Measurements from ENCODE around the gene SLC1A7.

SLC1A7 gene

GRCh38 chr1:53049574-53049967 is 92.9 kb downstream of the SLC1A7 start:
- no peak overlapping the region for H3K9ac ChIP-seq (ENCODE audit: low read depth, low read length, poor library complexity, severe bottlenecking)
- no peaks in the 10 kb centered on the region for H3K9me2 ChIP-seq (replicated peaks; ENCODE audit: low read depth, low read length)
- TF ChIP-seq EZH2phosphoT487 (IDR thresholded peaks at IDR 0.05; ENCODE audit: borderline replicate concordance), result no peak
- TF ChIP-seq CTCF (conservative IDR thresholded peaks at IDR 0.05; ENCODE audit: low read length), result no peak
- H3K4me3 ChIP-seq (ENCODE audit: low read length, poor library complexity, severe bottlenecking), result no peak overlapping the region
- no peaks in the 10 kb centered on the region for H4K20me1 ChIP-seq (ENCODE audit: insufficient read depth, low read length, poor library complexity, severe bottlenecking)
- H3K4me2 ChIP-seq (ENCODE audit: low read depth, low read length, poor library complexity, severe bottlenecking), result no peak overlapping the region
- no peak overlapping the region for H2AFZ ChIP-seq (ENCODE audit: low read length)
- H3K27me3 ChIP-seq (ENCODE audit: insufficient read depth, low read length, poor library complexity, severe bottlenecking), result no peaks in the 10 kb centered on the region
- no peaks in the 10 kb centered on the region for H3K9me3 ChIP-seq (ENCODE audit: insufficient read depth, low read depth, low read length)
- H3F3A ChIP-seq (ENCODE audit: low read depth), result no peaks in the 10 kb centered on the region
- no peaks in the 10 kb centered on the region for H3K79me2 ChIP-seq (ENCODE audit: insufficient read depth, low read length)
- H3K36me3 ChIP-seq (ENCODE audit: insufficient read depth, low read length), result peaks cover 48% of the 10 kb centered on the region; the same call in 1 of the 2 replicates
- peaks cover 11% of the 10 kb centered on the region for H3K4me1 ChIP-seq (ENCODE audit: insufficient read depth, low read length, poor library complexity, severe bottlenecking)

DNA sequence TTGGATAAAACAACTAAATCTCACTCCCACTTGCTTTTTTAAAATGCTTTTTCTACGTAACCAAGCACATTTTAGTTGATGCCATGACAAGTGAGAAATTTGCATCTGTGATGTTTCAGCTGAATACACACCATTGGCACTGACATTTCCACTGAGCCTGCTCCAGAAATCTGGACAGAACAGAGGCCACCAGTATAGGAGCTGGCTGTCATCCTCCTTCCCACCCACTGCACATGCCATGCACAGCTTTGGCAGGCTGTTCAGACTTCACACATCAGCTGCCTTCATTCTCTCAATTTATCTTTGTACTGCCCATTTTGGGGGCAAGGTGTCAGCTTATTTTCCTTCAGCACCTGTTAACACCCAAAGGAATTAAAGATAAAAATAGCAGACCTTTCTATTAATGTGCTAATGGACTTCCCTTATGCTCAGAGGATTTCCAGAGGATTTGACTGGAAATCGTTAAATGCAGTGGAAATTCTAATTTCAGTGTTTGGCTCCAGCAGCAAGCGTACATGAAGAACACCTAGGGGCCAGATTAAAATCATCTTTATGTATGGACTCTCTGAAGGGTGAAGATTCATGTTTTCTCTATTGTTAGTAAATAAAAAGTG is 93.4 kb downstream of the SLC1A7 start:
- H4K20me1 ChIP-seq (ENCODE audit: insufficient read depth, low read length, poor library complexity, severe bottlenecking), result no peaks in the 10 kb centered on the region
- H3K79me2 ChIP-seq (ENCODE audit: insufficient read depth, low read length), result no peaks in the 10 kb centered on the region
- no peak overlapping the region for H2AFZ ChIP-seq (ENCODE audit: low read length)
- no peak for TF ChIP-seq CTCF (conservative IDR thresholded peaks at IDR 0.05; ENCODE audit: low read length)
- no peak for TF ChIP-seq EZH2phosphoT487 (IDR thresholded peaks at IDR 0.05; ENCODE audit: borderline replicate concordance)
- no peaks in the 10 kb centered on the region for H3K27me3 ChIP-seq (ENCODE audit: insufficient read depth, low read length, poor library complexity, severe bottlenecking)
- peaks cover 11% of the 10 kb centered on the region for H3K4me1 ChIP-seq (ENCODE audit: insufficient read depth, low read length, poor library complexity, severe bottlenecking)
- H3K9ac ChIP-seq (ENCODE audit: low read depth, low read length, poor library complexity, severe bottlenecking), result no peak overlapping the region
- no peaks in the 10 kb centered on the region for H3K9me3 ChIP-seq (ENCODE audit: insufficient read depth, low read depth, low read length)
- no peaks in the 10 kb centered on the region for H3F3A ChIP-seq (ENCODE audit: low read depth)
- H3K36me3 ChIP-seq (ENCODE audit: insufficient read depth, low read length), result peaks cover 48% of the 10 kb centered on the region; the same call in 1 of the 2 replicates
- no peaks in the 10 kb centered on the region for H3K9me2 ChIP-seq (replicated peaks; ENCODE audit: low read depth, low read length)
- H3K4me3 ChIP-seq (ENCODE audit: low read length, poor library complexity, severe bottlenecking), result no peak overlapping the region
- no peak overlapping the region for H3K4me2 ChIP-seq (ENCODE audit: low read depth, low read length, poor library complexity, severe bottlenecking)

DNA sequence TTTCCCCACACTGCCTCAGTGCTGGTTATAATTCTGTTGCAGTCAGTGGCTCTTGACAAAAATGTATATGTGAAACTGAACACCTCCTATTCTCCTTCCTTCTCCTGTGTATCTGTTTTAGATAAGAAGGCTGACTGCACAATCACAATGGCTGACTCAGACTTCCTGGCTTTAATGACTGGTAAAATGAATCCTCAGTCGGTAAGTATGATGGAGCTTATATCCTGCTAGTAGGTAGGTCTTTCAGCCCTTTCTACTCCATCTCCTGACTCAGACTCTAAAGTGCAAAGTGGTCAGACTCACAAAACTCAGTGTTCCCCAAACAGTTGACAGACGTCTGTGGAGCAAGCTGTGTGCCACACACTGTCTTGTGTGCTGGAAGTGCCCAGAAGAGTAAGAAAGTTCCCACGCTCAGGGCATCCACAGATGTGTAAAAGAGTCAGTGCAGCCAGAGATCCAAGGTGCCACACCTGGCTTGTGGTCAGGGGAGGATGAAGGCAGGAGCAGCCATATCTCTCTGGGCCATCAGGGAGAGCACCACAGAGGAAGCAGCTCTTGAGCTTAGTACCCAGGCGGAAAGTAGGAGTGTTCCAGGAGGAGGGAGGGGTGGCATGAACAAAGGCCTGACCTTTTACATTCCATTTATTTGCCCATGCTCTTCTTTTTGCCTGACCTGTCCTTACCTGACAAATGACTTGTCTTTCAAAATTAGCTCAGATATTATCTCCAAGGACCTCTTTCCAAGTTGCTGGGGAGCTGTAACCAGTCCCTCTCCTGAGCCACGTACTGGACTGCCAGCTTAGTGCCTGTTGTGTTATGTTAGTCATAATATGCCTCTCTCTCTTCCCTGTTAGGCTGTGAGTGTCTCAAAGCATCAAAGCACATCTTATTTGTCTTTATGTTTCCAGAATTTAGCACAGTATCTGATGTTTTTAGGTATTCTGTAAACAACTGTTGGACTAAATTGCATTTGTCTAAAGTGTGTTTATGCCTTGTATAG is 94.4 kb downstream of the SLC1A7 start:
- no peak overlapping the region for H3K4me2 ChIP-seq (ENCODE audit: low read depth, low read length, poor library complexity, severe bottlenecking)
- no peaks in the 10 kb centered on the region for H4K20me1 ChIP-seq (ENCODE audit: insufficient read depth, low read length, poor library complexity, severe bottlenecking)
- no peak overlapping the region for H3K9ac ChIP-seq (ENCODE audit: low read depth, low read length, poor library complexity, severe bottlenecking)
- no peaks in the 10 kb centered on the region for H3F3A ChIP-seq (ENCODE audit: low read depth)
- no peak overlapping the region for H3K4me3 ChIP-seq (ENCODE audit: low read length, poor library complexity, severe bottlenecking)
- TF ChIP-seq CTCF (conservative IDR thresholded peaks at IDR 0.05; ENCODE audit: low read length), result no peak
- TF ChIP-seq EZH2phosphoT487 (IDR thresholded peaks at IDR 0.05; ENCODE audit: borderline replicate concordance), result no peak
- no peak overlapping the region for H2AFZ ChIP-seq (ENCODE audit: low read length)
- peaks cover 42% of the 10 kb centered on the region; the same call in 1 of the 2 replicates for H3K36me3 ChIP-seq (ENCODE audit: insufficient read depth, low read length)
- H3K9me3 ChIP-seq (ENCODE audit: insufficient read depth, low read depth, low read length), result no peaks in the 10 kb centered on the region
- H3K27me3 ChIP-seq (ENCODE audit: insufficient read depth, low read length, poor library complexity, severe bottlenecking), result no peaks in the 10 kb centered on the region
- no peaks in the 10 kb centered on the region for H3K79me2 ChIP-seq (ENCODE audit: insufficient read depth, low read length)
- H3K9me2 ChIP-seq (replicated peaks; ENCODE audit: low read depth, low read length), result no peaks in the 10 kb centered on the region
- peaks cover 11% of the 10 kb centered on the region for H3K4me1 ChIP-seq (ENCODE audit: insufficient read depth, low read length, poor library complexity, severe bottlenecking)
